GM19099 (cell line): Measurements from ENCODE around the gene SAMD7.

Source experiments
- POLR2A ChIP-seq: IDR thresholded peaks from 3 replicates; pipeline ENCODE4 v1.6.1; 2011; ENCODE audit warnings: low read depth; ENCODE audit not compliant: insufficient read length; ENCODE audit errors: extremely low read depth

The SAMD7 gene

DNA sequence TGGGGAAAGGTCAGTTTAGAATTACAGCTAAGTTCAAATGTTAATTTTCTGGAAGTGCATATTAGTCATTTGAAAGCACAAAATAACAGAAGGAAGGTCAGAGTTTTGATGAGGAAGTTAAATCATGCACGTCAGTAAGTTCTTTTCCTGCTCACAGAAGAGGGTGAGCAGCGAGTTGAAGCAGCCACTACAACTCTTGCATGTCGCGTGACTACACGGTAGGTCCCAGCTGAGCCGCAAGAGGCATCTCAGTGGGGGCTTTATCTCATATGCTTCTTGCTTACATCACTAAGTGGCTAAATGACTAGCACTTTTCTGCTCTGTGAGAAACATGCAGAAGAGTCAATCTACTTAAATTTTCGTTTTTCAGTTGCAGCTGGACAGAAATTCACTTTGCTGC lies 33.9 kb downstream of the SAMD7 start:
- TF ChIP-seq POLR2A = peak; percentile 46

DNA sequence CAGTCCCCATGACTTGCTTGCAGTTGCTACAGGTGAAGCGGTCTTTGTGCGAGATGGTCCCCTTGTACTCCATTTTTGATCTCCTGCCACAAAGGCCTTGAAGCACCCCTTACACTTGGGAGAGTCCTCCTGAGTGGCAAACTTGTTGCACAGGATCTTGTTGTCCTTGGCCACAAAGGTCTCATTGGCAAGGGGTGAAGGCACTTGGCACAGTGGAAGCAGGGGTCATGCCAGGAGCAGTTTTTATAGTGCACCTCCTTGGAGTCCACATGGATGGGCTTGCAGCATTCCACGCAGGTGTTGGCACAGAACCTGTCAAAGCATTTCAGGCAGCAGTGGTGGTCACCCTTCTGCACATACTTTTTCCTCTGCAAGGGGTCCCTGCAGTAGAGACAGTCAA lies 35.0 kb downstream of the SAMD7 start:
- TF ChIP-seq POLR2A = no peak

DNA sequence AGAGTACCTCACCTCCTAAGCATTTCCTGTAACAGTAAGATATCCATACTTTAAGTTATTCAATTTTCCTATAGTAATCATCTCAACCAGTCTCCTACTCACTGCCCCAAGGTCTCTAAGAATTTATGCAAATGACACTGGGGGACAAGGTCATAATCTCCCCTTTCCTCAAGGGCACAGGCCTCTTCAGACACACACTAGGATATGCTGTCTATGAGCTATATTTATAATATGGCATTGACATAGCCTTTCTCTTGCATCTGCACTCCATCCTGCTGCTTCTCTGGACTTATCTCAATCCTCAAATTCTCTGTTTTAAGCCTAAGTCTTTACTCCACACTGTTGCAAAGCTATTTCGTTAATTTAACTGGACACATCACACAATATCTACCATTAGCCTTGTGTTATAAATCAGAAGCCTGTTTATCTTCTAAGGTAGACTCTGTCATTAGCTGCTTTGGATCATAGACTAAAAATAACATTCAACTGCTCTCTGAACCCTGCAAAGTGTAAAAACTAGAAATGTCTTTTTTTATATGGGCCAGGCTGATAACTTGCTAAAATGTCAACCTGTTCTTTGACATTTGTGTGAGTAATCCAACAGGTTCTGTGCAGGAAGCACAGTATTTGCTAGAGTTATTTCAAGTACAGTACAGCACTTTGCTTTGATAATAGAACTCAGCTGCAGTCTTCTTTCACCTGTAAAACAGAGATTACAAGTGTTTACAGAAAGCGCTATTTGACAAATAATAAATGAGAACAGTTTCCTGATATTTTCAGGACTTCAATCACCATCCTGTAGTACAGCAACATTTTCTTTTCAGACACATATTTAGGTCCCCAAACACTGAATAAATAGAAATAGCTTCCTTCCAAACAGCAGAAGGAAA lies 37.4 kb downstream of the SAMD7 start:
- no peak for TF ChIP-seq POLR2A

GRCh38 chr3:169952045-169952444 lies 40.7 kb downstream of the SAMD7 start:
- TF ChIP-seq POLR2A = no peak

DNA sequence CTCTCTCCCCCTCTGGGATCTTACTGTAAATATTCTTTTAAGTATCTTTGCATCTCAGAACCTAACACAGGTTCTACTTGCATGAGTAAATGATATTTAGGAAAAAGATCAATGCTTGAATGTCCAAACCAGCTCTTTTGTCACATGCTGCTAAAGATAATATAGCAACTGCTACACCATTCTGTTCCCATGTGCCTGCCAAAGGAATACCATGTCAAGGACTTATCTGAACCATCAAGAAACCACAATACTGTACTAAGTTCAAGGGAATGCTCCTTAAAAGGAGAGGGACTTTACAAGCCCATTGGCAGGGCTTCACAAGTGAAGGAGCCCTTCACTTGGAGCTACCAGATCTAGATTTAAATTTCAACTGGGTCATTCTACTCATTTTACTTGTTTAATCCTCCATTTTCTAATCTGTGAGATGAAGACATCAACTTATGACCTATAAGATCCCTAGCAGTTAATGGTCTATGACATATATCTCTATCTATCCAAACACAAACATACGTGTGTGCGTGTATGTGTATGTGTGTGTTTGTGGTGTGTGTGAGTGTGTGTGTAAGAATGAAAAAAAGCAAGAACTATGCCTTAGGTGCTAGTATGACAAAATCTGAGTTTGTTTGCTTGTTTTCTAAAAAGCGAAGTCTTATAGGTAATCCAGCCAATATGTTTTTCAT lies 42.2 kb downstream of the SAMD7 start:
- TF ChIP-seq POLR2A = no peak

GRCh38 chr3:169954142-169954756 lies 42.9 kb downstream of the SAMD7 start:
- TF ChIP-seq POLR2A = no peak

DNA sequence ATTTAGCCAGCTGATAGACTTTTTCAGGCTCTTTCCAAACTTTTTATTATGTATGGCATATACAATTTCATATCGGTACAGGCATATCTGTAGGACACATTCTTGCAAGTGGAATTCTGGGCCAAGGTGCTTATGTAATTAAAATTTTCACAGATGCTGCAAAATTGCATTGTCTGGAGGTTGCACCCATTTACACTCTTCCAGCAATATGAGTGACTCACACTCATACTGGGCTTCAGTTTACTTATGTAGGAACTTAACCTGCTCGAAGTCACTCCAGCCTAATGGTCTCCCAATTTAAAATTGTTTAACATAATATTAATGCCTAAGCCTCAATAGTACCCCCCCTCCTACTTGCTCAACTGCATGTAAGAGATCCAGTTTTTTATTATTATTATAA lies 44.0 kb downstream of the SAMD7 start:
- TF ChIP-seq POLR2A = no peak

GRCh38 chr3:169964176-169964575 lies 52.8 kb downstream of the SAMD7 start:
- no peak for TF ChIP-seq POLR2A

DNA sequence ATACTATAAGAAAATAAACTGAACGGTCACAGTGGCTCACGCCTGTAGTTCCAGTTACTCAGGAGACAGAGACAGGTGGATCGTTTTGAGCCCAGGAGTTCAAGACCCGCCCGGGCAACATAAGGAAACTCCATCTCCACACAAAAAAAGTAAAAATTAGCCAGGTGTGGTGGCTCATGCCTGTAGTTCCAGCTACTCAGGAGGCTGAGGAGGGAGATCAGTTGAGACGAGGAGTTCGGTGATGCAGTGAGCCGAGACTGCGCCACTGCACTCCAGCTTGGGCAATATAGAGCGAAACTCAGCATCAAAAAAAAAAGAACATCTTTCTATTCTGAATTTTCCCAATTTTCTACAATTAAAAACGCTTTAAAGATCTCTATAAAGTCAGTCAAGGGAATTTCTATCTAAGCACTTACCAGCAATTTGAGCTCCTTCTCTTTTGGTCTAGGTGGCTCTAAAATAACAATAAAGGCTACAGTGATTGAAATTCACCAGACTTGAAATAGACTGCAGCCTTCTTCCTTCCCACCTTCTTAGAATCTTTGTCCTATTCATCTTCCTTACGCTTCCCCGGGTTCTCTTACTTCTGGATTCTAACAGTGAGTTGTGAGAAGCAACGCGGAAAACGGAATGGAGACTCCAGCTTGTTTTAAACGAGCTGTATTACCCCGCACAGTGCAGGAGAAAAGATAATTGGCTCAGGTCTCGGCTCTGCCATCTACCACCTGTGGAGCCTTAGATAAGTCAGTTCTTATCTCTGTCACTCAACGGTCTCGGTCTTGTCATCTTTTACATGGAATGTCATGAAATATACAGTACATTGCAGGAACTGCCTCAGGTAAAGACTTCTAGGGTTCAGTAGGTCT lies 54.4 kb downstream of the SAMD7 start:
- no peak for TF ChIP-seq POLR2A

DNA sequence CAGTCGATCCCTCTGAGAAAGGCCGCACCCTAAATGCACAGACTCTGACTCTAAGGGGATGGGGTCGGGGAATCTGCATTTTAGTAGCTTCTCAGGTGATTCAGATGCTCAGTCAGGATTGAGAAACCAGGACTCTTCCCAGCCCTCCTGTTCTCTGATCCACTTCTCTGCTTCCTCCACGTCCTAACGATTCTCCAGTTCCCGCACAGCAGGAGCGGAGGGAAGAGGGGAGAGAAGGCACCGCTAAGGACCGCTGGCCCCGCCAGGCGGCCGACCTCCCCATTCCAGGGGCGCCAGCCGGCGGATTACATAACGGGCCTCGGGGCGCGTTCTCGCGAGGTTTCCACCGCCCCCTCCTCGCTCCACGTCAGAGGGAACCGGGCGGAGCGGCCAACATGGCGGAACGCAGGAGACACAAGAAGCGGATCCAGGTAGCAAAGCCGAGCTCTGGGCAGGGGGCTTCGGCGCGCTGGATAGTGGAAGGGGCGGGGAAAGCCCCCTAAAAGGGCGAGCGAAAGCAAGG lies 55.1 kb downstream of the SAMD7 start, which contains the start of gene SEC62:
SEC62 (plus strand) TSS at position 380 of the 523 bp plus-strand sequence; CDS start at position 396, 16 bp downstream.
- peak; percentile 91 for TF ChIP-seq POLR2A

DNA sequence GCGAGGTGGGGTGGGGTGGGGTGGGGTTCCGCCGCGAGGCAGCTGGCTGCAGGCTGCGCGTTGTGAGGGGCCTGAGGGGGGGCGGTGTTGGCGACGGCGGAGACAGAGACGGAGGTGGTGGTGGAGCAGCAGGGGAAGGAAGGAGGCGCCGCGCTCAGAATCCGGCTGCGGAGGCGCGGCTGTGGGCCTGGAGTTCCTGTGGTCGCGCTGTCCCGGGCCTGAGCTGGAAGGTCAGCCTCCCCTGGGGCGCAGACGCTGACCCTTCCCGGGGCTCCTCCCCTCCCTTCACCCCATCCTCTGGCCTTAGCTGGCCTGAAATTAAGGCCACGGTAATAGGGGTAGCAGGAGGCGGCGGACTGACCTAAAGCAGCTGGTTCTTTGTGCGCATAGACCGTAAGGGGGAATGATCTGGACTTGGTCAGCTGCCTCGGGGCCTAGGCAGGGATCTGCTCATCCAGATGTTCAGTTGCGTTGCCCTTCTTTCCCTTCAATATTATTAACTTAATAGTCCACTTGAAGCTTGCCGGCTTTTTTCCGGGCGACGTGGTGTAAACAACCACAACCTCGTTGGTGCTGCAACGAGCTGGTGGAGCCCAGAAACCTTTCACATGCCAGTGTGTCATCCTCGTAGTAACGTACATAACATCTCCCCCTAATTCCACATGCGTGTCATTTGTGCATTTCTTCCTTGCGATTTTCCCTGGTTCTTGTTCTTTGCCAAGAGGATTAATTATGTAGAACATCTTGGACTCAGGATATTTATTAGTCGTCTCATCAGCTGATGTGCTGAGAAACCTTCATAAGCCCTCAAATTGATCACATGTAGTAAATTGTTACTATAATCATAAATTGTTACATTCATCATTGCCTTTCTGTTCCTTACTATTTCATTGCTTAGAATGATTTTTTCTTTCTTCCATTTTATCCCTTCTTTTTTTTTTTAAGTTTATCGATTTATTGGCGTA lies 55.9 kb downstream of the SAMD7 start:
- TF ChIP-seq POLR2A = no peak

GRCh38 chr3:169968224-169968885 lies 57.0 kb downstream of the SAMD7 start:
- TF ChIP-seq POLR2A = no peak
